NCI-H128 (cell line): ENCODE results near the gene HPD.
A peak's percentile ranks its signal among the peaks of the same experiment; 100 is the strongest.

Experiments
- DNase-seq: peaks from one replicate; lab custom pipeline; 2025; ENCODE audit not compliant: unreplicated experiment; lab: John Stamatoyannopoulos, UW

Gene HPD

GRCh38 chr12:121811434-121812319 is 47.0 kb downstream of the HPD start:
- peak; percentile 32 for DNase-seq

- DNase-seq: no peak
These were observed 47.7 kb downstream of the HPD start for GRCh38 chr12:121810833-121811433.

- no peak for DNase-seq
These were observed 48.3 kb downstream of the HPD start for GRCh38 chr12:121810234-121810817.

- DNase-seq: no peak
These were observed 48.9 kb downstream of the HPD start for GRCh38 chr12:121809712-121810116.

- no peak for DNase-seq
These were observed 50.0 kb downstream of the HPD start for GRCh38 chr12:121808623-121809022.

GRCh38 chr12:121807642-121808347 is 50.9 kb downstream of the HPD start:
- DNase-seq: no peak

GRCh38 chr12:121806546-121807423 is 51.9 kb downstream of the HPD start:
- no peak for DNase-seq

GRCh38 chr12:121806009-121806545 is 52.6 kb downstream of the HPD start:
- DNase-seq: no peak

GRCh38 chr12:121805171-121806008 is 53.3 kb downstream of the HPD start:
- DNase-seq: no peak

- no peak for DNase-seq
These were observed 54.1 kb downstream of the HPD start for GRCh38 chr12:121804417-121805111.

- no peak for DNase-seq
These were observed 54.7 kb downstream of the HPD start, which contains the start of gene SETD1B for GRCh38 chr12:121803861-121804416. TSS of gene SETD1B (plus strand) at chr12:121804009. CDS start at chr12:121804738, 729 bp downstream.

- DNase-seq: peak; percentile 93
These were observed 55.6 kb downstream of the HPD start for GRCh38 chr12:121802843-121803698.

GRCh38 chr12:121802485-121802842 is 56.2 kb downstream of the HPD start:
- no peak for DNase-seq

GRCh38 chr12:121801595-121802484 is 56.8 kb downstream of the HPD start:
- peak; percentile 38 for DNase-seq

- peak; percentile 25 for DNase-seq
These were observed 57.7 kb downstream of the HPD start for GRCh38 chr12:121800694-121801594.
